Ovary (tissue), 9 donors: ENCODE data around the gene CCNI2. TPM values are rescaled to one million over a fixed set of nuclear protein-coding genes. Genes with fewer than 3 reads are reported as not detected.
A peak's percentile ranks its signal among the peaks of the same experiment; 100 is the strongest.

Experiments
- DNase-seq, 5 donors: peaks; one replicate each; pipeline ENCODE4 v3.0.0-alpha.2; 2019 to 2020
- H3K27ac ChIP-seq, 2 donors: fragments of 200-600 bp; one replicate each; pipeline versions ENCODE4 v1.5.1 to v1.8.0; 2019 to 2022
- H3K27me3 ChIP-seq: fragments of 200-600 bp; one replicate; pipeline ENCODE4 v1.8.0; 2022
- H3K36me3 ChIP-seq: fragments of 200-600 bp; sonication (generic); one replicate; pipeline ENCODE4 v1.5.1; 2019
- H3K4me1 ChIP-seq: one replicate; pipeline ENCODE4 v1.8.1; 2013; ENCODE audit warnings: mild to moderate bottlenecking, moderate library complexity; ENCODE audit not compliant: insufficient read depth
- H3K4me3 ChIP-seq: fragments of 200-600 bp; sonication (generic); one replicate; pipeline ENCODE4 v1.5.1; 2017
- H3K9me3 ChIP-seq, 2 donors: fragments of 200-600 bp in 1 of 2; sonication (generic) in 1 of 2; one replicate each; pipeline versions ENCODE4 v1.5.1 to v1.8.1; 2013 to 2019; ENCODE audit warnings: mild to moderate bottlenecking in 1 of 2, moderate library complexity in 1 of 2
- EP300 ChIP-seq: sonication (generic); formaldehyde crosslinking; IDR thresholded peaks from one replicate; pipeline ENCODE4 v1.6.1; 2017; ENCODE audit warnings: antibody characterized with exemption
- POLR2A ChIP-seq: fragments of 450-650 bp; IDR thresholded peaks from one replicate; pipeline ENCODE4 v1.6.1; 2017; ENCODE audit warnings: antibody characterized with exemption, mild to moderate bottlenecking, moderate library complexity
- WGBS, 3 donors: extraction: QIAGEN DNeasy Blood & Tissue Kit in 1 of 3; methylation state at CpG; one replicate each; pipeline versions ENCODE4 v1.1.5 to v1.1.7; 2013 to 2017; 5-methylcytosine and 5-hydroxymethylcytosine counted together
- intact Hi-C, 4 donors: fragments of 100-400 bp; cut with DNase I; formaldehyde crosslinking; loops; one replicate each; pipeline versions ENCODE4 v1.11.0 to v1.15.1; 2022 to 2023
- polyA plus RNA-seq, 2 donors: library from polyadenylated mRNA; stranded (reverse); fragments of 200-250 nt in 1 of 2; fragments of 350-450 nt in 1 of 2; fragmentation: Illumina TruSeq in 1 of 2; extraction: RNeasy Lipid Tissue Mini Kit (QIAGEN cat#74804) in 1 of 2; gene quantifications; one replicate each; pipeline ENCODE4 v1.2.3, GENCODE V29; 2013 to 2014
- total RNA-seq, 7 donors: library from RNA; depleted of rRNA in 2 of 7; stranded (reverse); fragments of >200 nt in 2 of 7; fragmentation: NEBNext Ultra II Directional in 3 of 7; extraction: Animal tissue kit (Norgen Biotek cat#: 25700) in 3 of 7; gene quantifications; one replicate each; pipeline versions ENCODE4 v1.1.0 to v1.2.4, GENCODE V29; 2016 to 2023
- TF ChIP-seq, protein P1 (sequence below), 3 donors: fragments of 450-650 bp in 2 of 3; fragments of 200-600 bp in 1 of 3; IDR thresholded peaks; one replicate each; pipeline versions ENCODE4 v1.5.1 to v1.8.0; 2016 to 2022; ENCODE audit warnings: antibody characterized with exemption in 3 of 3, mild to moderate bottlenecking in 1 of 3
- donor health status: DM: no; HTN: no; CAD: no; lungs with moderate emphysema.
- donor health status: DM: no; HTN: no; CAD: no.
- donor health status: Bipolar disorder and iron deficiency.
- donor health status: DM: yes; HTN: yes; CAD: no.
- donor health status: DM: no; HTN: no; CAD: no.
- donor health status: DM: yes; HTN: yes; CAD: no.

Gene CCNI2
- total and polyA plus RNA-seq, 9 donors, result 0.10 to 1.4 (median 0.49) TPM; not detected in 5

DNA sequence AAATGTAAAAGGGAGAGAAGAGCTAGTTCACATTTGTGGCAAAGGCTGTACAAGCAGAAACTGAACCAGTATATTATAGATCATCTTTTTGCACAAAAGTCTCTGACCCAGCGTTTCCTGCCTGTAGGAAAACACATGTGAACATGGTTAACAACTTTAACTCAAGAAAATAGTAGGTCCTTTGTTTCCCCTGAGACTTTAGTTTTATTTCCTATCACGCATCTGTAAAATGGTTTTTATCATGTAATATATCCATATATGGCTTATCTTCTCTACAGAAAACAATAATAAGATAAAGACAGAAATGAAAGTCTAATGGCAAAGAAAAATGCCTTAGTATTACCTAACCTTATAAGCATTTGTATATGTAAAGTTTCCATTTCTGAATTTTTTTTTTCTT lies 12.5 kb upstream of the CCNI2 start:
- H3K36me3 ChIP-seq, result no peaks in the 10 kb centered on the region
- 53 to 75% (median 72%) methylated on average over 2 of the region's 2 CpGs for WGBS, 3 donors
- TF ChIP-seq EP300, result no peak
- TF ChIP-seq, protein P1, sequence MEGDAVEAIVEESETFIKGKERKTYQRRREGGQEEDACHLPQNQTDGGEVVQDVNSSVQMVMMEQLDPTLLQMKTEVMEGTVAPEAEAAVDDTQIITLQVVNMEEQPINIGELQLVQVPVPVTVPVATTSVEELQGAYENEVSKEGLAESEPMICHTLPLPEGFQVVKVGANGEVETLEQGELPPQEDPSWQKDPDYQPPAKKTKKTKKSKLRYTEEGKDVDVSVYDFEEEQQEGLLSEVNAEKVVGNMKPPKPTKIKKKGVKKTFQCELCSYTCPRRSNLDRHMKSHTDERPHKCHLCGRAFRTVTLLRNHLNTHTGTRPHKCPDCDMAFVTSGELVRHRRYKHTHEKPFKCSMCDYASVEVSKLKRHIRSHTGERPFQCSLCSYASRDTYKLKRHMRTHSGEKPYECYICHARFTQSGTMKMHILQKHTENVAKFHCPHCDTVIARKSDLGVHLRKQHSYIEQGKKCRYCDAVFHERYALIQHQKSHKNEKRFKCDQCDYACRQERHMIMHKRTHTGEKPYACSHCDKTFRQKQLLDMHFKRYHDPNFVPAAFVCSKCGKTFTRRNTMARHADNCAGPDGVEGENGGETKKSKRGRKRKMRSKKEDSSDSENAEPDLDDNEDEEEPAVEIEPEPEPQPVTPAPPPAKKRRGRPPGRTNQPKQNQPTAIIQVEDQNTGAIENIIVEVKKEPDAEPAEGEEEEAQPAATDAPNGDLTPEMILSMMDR (IDR thresholded peaks at IDR 0.05), result no peak
- no peak for TF ChIP-seq POLR2A
- intact Hi-C loops, result loop anchor here in 1 of 4 donors (10.0 kb wide), 1 partner anchor 80 kb away; the partner anchor contains the start of gene SOWAHA
- H3K4me1 ChIP-seq, result peaks cover 2% of the 10 kb centered on the region
- no peaks in the 10 kb centered on the region for H3K9me3 ChIP-seq
- H3K27me3 ChIP-seq, result no peaks in the 10 kb centered on the region
- H3K27ac ChIP-seq, result no peak overlapping the region
- DNase-seq, result no peak
- H3K4me3 ChIP-seq, result no peak overlapping the region

DNA sequence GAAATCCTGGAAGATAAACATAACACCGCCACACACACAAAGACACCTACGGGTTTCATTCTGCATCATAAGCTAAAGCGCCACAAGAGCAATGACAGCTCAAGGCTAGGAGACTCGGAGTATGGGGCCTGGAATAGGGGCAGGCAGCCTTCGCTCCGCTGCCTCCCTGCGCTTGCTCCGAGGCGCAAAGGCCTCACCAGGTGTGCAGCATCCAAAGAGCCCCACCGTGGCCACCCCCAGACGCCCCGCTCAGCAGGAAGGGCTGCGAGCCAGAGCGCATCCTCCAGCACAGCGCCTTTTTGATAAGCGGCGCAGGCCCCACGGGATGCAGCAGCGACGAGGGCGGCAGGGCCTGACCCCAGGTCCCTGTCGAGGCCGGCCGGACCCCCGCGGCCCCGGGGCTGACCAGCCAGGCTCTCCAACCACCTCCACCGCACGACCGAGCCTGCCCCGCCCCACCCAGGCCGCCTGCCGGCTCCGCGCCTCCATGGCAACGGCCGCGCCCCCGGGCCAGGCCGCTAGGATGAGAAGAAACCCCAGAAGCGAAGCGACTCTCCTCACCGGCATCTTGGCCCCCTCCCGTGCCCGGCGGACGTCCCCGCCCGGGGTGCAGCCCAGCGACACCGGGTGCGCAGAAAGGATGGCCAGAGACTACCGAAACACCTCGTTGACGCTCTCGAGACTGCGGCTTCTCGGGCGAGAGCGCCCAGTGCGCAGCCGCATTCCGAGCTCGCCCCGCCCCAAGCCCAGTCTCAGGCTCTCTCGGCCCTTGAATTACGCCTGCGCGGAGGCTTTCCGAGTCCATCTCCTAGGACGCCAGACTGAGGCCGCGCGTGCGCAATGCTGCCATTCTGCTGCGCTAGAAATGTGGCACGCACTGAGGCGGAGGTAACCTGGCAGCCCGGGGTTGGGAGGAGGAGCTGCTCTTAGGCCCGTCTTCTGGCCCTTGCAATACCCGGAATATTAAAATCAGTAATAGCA lies 10.1 kb upstream of the CCNI2 start, which contains the start of gene KIF3A:
Gene KIF3A (minus strand): TSS at position 694 of the 981 bp plus-strand sequence. CDS start 127 bp downstream, at position 567.
- Histone ChIP-seq H3K27me3 (no peaks in the 10 kb centered on the region), H3K27ac (no peak within 1 kb of the TSS), H3K4me1 (peaks cover 2% of the 10 kb centered on the region), H3K4me3 (peak within 1 kb of the TSS; percentile 59), H3K36me3 (no peaks in the 10 kb centered on the region), H3K9me3 (no peaks in the 10 kb centered on the region)
- intact Hi-C loops, result loop anchor here in 1 of 4 donors (10.0 kb wide), 1 partner anchor 78 kb away; the partner anchor contains the start of gene SOWAHA
- WGBS, 3 donors, result 1 to 2% (median 1%) methylated on average over 69 to 81 of the region's 81 CpGs
- DNase-seq, result peak; percentile 89 to 94 (median 93)
- no peak for TF ChIP-seq EP300
- TF ChIP-seq, protein P1 (IDR thresholded peaks at IDR 0.05), result peak in 2 of 3 donors; percentile 21 to 51
- no peak for TF ChIP-seq POLR2A

DNA sequence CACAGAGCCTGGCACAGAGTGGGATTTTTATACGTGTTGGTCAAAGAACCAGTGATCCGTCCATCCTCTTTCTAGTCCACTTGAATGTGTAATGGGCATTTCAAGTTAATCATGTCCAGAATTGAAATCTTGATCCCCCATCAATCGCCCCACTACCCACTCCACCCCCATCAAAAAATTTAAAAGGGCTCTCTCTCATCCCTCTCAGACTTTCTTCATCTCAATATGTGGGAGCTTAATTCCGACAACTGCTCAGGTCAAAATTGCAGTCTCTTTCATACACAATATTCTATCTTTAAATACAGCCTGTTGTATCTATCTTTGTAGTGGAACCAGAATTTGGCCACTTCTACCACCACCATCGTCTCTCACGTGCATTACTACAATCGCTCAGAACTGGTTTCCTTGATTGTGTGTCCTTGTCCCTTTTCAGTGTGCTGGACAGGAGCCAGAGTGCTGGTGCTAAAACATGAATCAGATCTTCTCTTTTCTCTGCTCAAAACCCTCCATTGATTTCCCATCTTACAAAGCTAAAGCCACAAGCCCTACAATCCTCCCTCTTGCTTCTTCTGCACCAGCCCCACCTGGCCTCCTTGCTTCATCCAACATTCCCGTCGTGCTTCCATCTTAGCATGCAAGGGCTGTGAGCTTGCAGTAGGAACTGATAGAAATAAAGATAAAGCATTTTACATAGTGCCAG lies 9.1 kb upstream of the CCNI2 start:
- Histone ChIP-seq H3K27ac (no peak overlapping the region), H3K36me3 (no peaks in the 10 kb centered on the region), H3K27me3 (no peaks in the 10 kb centered on the region), H3K4me1 (peaks cover 2% of the 10 kb centered on the region), H3K4me3 (no peak overlapping the region), H3K9me3 (no peaks in the 10 kb centered on the region)
- DNase-seq, result no peak
- intact Hi-C loops, result loop anchor here in 1 of 4 donors (10.0 kb wide), 1 partner anchor 77 kb away; the partner anchor contains the start of gene SOWAHA
- TF ChIP-seq, protein P1 (IDR thresholded peaks at IDR 0.05), result no peak
- no peak for TF ChIP-seq POLR2A
- no peak for TF ChIP-seq EP300
- 53 to 66% (median 62%) methylated on average over 9 of the region's 9 CpGs for WGBS, 3 donors

DNA sequence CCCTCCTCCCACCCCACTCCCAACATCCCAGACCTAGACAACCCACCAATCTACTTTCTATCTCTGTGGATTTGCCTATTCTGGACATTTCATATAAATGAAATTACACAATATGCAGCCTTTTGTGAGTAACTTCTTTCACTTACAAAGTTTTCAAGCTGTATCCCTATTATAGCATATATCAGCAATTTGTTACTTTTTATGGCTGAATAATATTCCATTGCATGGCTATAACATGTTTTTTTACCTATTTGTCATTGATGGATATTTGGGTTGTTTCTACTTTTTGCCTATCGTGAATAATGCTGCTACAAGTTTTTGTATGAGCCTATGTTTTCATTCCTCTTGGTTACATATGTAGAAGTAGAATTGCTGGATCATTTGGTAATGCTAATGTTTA lies 8.0 kb upstream of the CCNI2 start:
- intact Hi-C loops, result loop anchor here in 1 of 4 donors (10.0 kb wide), 1 partner anchor 76 kb away; the partner anchor contains the start of gene SOWAHA
- no peaks in the 10 kb centered on the region for H3K27me3 ChIP-seq
- no peak overlapping the region for H3K27ac ChIP-seq
- no peak for DNase-seq
- no peak overlapping the region for H3K4me3 ChIP-seq
- TF ChIP-seq, protein P1 (IDR thresholded peaks at IDR 0.05), result no peak
- TF ChIP-seq POLR2A, result no peak
- TF ChIP-seq EP300, result no peak
- no peaks in the 10 kb centered on the region for H3K36me3 ChIP-seq
- H3K4me1 ChIP-seq, result peaks cover 2% of the 10 kb centered on the region
- H3K9me3 ChIP-seq, result no peaks in the 10 kb centered on the region
- 69 to 81% (median 76%) methylated on average over 1 of the region's 1 CpG for WGBS, 3 donors
